H7 (cell line): ENCODE measurements around the gene ADAMTSL1. TPM values are rescaled to one million over a fixed set of nuclear protein-coding genes. Genes with fewer than 3 reads are reported as not detected.

Experiments used
- DNase-seq: peaks from one replicate; pipeline ENCODE4 v3.0.0; 2012
- H3K27me3 ChIP-seq: 2 replicates; pipeline ENCODE4 v1.6.0; 2011; ENCODE audit warnings: mild to moderate bottlenecking, low read length; ENCODE audit not compliant: control insufficient read depth, insufficient read depth
- H3K36me3 ChIP-seq: replicated peaks from 2 replicates; pipeline ENCODE4 v1.5.1; 2011; ENCODE audit warnings: low read length; ENCODE audit not compliant: control insufficient read depth, insufficient read depth
- H3K4me3 ChIP-seq: 2 replicates; pipeline ENCODE4 v1.5.1; 2011; ENCODE audit warnings: low read depth, mild to moderate bottlenecking, control low read depth, low read length, moderate library complexity; ENCODE audit not compliant: insufficient read depth
- total RNA-seq: library from RNA; depleted of rRNA; stranded (reverse); fragments of >200 nt; shearing (Covaris generic); gene quantifications from 2 replicates; pipeline ENCODE4 v1.2.3, GENCODE V29; 2014

Gene ADAMTSL1
- total RNA-seq, 1 experiment from 2014 or later: 1.8 TPM

DNA sequence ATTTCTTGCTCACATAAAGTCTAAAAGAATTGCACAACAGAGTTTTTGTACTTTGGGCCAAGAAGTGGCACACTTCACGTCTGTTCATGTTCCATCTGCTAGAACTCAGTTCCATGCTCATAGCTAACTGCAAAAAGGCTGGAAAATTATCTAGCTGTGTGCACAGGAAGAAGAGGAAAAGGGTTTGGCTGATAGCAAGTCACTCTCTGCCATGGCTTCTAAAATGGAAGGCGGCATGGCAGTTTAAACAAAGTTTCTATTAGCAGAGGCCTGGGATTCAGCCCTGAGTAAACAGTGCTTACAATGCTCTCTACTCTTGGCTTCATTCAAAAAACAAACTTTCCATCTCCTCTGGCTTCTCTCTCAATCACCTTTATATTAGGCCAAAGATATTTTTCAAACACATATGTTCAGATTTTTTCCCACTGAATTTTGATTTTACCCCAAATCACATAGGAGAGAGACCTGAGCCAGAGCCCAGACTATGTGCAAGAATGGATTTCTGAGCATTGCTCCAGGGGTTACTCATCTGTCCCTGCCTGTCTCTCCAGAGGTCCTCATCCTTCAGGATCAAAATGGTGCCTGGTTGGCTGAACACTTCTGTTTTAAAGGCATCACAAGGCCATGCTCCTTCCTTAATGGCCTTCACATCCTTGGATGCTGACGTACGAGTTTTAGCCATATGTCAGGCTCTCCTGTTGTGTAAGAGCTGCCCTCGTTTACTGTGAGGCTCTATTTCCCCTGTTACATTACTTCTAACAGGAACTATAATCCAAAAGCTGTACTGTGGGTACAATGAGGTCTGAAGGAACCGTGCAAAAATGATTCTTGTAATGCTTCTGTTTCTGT is 332.5 kb downstream of the ADAMTSL1 start:
- Histone ChIP-seq H3K36me3 (no peaks in the 10 kb centered on the region), H3K4me3 (no peak overlapping the region), H3K27me3 (no peaks in the 10 kb centered on the region)
- no peak for DNase-seq

DNA sequence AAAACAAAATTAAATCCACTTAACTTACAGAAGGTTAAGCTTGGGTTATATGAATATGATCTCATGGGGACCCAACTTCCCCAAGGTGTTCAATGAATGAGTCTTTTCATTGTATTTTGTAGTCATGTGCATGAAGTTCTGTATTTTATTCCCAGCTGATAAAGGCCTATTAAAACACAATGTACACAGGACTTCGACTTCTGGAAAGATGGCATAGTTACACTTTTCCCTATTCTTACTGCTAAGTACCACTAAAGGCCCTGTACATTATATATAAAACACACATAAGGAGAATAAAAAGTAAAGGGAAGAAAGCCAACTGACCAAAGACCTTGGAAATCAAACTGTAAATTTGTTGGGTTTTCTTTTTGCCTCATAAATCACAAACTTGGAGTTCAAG is 336.6 kb downstream of the ADAMTSL1 start:
- Histone ChIP-seq H3K27me3 (no peaks in the 10 kb centered on the region), H3K36me3 (no peaks in the 10 kb centered on the region), H3K4me3 (no peak overlapping the region)
- no peak for DNase-seq

DNA sequence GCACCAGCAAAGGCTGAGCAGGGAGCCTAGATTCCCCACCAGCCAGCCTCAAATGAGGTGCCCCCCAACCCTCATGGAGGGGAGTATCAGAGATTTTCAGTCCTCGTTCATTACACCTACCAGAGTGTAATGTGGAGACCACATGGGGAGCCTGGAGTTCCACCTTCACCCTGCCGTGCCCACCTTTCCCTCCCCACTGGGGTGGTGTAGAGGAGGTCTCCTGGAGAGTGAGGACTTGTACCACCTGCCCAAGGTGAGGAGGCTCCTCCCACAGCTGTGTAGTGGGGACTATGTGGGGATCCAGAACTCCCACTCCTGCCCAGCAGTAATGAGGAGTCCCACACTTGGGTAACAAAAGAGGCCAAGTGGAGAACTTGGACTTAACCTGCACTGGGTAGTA is 337.2 kb downstream of the ADAMTSL1 start:
- no peaks in the 10 kb centered on the region for H3K27me3 ChIP-seq
- DNase-seq: no peak

DNA sequence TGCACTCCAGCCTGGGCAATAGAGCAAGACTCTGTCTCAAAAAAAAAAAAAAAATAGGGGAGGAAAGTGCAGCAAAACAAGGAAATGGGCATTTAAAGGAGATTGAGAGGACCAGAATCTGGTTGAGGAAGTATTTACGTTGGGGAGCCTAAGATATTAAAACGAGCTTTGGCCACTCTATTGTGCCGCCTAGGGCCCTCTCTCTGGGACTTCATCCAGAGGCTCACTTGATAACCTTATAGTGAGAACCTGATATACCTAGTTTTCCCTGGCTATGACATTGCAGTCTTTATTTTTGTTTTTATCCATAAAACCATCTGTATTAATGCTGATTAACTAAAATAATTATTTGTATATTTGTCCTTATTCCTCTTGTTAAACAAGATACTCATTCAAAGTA is 345.5 kb downstream of the ADAMTSL1 start:
- DNase-seq: no peak
- no peaks in the 10 kb centered on the region for H3K27me3 ChIP-seq
- H3K36me3 ChIP-seq: no peaks in the 10 kb centered on the region
- no peak overlapping the region for H3K4me3 ChIP-seq

More for the DNA sequence above, 337.2 kb downstream of the ADAMTSL1 start:
- Histone ChIP-seq H3K36me3 (no peaks in the 10 kb centered on the region), H3K4me3 (no peak overlapping the region)

DNA sequence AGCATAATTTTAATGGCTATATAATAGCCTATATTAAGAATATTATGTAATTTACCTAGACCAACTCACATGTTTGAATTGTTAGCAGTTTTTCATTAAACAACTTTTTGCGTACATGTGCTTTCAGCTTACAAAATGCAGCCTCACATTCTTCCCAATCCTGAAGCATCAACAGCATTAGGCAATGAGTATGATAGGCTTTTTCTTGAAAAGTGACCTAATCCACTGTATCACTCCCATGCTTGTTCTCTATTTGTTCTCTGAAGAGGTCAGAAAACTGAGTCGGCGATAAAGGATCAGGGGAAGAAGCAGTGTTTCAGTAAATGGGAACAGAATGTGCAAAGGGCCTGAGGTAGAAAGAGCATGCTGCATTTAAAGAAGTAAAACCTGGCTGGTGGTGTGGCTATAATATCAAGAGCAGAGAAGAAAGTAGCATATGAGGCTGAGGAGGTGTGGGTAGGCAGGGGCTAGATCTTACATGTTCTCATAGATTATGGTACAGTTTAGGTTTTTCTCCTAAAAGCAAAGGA is 346.7 kb downstream of the ADAMTSL1 start:
- H3K27me3 ChIP-seq: no peaks in the 10 kb centered on the region
- no peak for DNase-seq
- no peak overlapping the region for H3K4me3 ChIP-seq
- no peaks in the 10 kb centered on the region for H3K36me3 ChIP-seq

DNA sequence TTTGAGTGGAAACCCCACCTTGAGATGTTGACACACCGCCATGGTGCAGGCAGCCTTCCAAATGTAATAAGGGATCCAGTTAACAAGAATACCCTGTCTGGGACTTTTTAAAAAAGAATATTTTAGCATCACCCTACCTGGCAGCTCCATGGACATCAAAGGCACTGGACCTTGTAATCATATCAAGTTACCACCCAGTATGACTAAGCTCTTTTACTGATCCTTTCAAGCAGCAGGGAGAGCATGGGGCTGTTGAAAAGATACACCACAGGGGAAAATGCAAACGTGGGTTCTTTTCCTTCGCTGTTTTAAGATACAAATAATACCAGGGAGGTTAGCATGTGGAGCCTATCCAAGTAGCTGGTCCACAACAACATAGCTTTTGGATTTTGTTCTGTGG is 347.8 kb downstream of the ADAMTSL1 start:
- no peak overlapping the region for H3K4me3 ChIP-seq
- no peaks in the 10 kb centered on the region for H3K36me3 ChIP-seq
- no peak for DNase-seq
- no peaks in the 10 kb centered on the region for H3K27me3 ChIP-seq

DNA sequence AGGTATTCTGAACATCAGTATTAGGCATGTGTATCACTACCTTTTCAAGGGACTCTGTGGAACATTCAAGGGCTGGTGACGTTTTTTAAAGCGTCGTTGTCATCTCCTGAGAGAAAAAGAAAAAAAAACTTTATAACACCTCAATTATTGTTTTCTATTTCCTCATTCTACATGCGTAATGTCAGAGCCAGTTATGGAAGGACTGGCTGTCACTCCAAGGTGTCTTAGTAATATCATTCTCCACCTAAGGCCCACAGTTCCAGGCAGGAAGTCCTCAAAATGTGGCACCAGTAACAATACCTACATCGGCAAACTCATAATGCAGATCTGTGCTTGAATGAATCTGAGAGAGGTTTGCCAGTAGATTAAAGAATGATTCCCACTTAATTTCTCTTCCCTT is 348.9 kb downstream of the ADAMTSL1 start:
- H3K4me3 ChIP-seq: no peak overlapping the region
- no peaks in the 10 kb centered on the region for H3K36me3 ChIP-seq
- H3K27me3 ChIP-seq: no peaks in the 10 kb centered on the region
- DNase-seq: no peak

DNA sequence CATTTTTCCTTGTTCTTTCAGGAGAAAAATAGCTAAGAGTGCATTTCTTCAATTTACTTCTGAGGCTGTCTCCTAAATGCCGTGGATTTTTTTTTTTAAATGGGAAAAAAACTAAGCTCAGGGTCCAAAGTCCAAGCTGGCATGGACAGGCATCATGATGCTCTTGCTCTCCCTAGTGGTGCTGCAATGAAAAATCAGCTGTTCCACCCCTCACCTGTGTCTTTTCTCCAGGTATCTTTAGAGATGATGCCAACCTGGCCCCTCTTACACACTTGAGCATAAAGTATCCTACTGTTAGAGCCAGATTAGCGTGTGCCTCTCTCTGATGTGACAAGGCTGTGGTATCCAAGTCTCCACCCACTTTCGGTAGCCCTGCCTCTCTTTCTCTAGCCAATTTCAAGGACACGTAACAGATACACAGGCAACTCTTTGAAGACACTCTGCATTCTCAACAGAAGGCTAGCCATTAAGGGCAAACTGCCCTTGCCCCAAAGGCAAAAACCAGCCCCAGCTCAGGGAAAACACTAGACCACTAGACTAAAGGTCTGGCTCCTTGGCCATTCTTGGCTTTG is 350.2 kb downstream of the ADAMTSL1 start:
- Histone ChIP-seq H3K4me3 (no peak overlapping the region), H3K27me3 (no peaks in the 10 kb centered on the region), H3K36me3 (no peaks in the 10 kb centered on the region)
- DNase-seq: peak; percentile 13

DNA sequence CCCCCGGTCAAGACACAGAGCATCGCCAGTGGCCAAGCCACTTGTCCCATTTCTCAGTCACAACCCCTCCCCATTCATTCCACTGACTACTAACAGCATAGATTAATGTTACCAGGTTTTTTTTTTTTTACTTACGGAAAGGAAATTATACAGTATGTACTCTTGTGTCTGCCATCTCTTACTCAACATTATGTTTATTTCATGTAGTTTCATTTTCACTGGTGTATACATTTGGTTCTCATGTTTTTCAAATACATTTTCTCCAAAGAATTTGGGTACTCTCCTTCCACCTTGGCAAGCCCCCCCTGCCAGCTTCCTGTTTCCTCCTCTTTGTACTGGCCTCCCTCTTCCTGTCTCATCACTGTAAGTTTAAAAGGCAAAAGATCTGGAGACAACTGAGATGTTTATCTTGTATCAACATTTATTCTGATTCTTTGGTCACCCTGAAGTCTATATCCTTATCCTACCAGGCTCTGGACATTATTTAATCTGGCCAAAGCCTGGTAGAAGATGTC is 351.8 kb downstream of the ADAMTSL1 start:
- no peaks in the 10 kb centered on the region for H3K27me3 ChIP-seq
- DNase-seq: no peak
- no peak overlapping the region for H3K4me3 ChIP-seq
- H3K36me3 ChIP-seq: no peaks in the 10 kb centered on the region

DNA sequence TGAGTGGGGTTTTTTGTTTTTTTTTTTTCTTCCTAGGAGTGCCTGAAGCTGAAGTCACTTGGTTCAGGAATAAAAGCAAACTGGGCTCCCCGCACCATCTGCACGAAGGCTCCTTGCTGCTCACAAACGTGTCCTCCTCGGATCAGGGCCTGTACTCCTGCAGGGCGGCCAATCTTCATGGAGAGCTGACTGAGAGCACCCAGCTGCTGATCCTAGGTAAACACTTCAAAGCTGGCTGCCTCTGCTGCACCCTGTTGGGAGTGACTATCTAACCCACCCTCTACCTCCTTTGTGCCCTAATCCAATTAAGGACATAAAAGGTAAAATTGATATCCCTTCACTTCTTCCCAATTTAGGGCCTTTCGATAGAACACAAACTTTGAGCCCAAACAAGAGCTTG is 352.3 kb downstream of the ADAMTSL1 start:
- Histone ChIP-seq H3K4me3 (no peak overlapping the region), H3K36me3 (no peaks in the 10 kb centered on the region), H3K27me3 (no peaks in the 10 kb centered on the region)
- DNase-seq: no peak

DNA sequence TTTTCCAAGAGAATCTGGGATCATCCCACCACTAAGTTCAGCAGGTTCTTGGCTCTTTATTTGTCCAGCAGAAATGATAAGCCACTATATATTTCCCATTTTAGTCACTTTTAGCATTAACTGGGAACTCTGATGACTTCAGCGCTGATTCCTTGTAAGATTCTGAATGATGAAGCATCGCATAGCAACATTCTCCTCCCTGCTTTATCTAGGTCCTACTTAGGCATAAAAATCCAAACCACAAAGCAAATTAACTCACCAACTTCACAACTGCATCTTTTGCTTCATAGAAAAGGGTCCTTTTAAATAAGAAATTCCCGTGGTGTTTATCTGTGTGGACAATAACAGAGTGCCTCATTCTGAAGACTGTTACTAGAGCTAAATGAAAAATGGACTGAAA is 355.1 kb downstream of the ADAMTSL1 start:
- DNase-seq: no peak
- Histone ChIP-seq H3K36me3 (no peaks in the 10 kb centered on the region), H3K27me3 (no peaks in the 10 kb centered on the region), H3K4me3 (no peak overlapping the region)

DNA sequence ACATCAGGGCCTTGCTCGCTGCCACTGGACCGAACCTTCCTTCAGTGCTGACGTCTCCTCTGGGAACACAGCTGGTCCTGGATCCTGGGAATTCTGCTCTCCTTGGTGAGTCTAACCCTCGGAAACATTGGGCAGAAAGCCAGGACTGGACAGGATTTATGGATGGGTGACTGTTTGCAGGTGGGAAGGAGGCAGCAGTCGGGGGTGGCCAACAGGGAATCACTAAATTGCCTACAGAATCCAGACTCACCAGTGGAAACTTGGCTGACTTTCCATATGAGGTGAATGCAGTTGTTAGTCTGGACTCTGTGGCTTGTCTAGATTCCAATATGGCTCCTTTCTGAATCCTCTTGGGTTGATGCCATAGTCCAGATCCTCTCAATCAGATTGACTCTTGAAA is 355.9 kb downstream of the ADAMTSL1 start:
- no peak for DNase-seq
- Histone ChIP-seq H3K27me3 (no peaks in the 10 kb centered on the region), H3K4me3 (no peak overlapping the region), H3K36me3 (no peaks in the 10 kb centered on the region)

DNA sequence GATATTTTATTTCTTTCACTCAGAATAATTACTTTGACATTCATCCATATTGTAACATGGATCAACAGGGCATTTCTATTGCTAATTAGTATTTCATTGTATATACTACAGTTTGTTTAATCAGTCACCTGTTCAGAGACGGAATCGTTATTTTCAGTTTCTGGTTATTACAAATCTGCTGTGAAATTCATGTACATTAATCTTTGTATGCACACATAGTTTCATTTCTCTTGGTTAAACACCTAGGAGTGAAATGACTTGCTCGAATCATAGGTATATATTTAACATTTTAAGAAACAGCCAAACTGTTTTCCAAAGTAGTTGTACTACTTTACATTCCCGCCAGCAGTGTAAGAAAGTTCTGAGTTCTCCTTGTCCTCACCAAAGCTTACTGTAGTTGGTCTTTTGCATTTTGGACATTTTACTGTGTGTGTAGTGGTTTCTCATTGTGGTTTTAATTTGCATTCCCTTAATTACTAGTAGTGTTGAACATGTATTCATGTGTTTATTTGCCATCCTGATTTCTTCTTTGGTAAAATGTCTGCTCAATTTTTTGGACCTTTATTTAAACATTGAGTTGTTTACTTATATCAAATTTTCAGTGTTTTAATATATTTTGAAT is 360.9 kb downstream of the ADAMTSL1 start:
- Histone ChIP-seq H3K27me3 (no peaks in the 10 kb centered on the region), H3K36me3 (no peaks in the 10 kb centered on the region), H3K4me3 (no peak overlapping the region)
- DNase-seq: no peak

DNA sequence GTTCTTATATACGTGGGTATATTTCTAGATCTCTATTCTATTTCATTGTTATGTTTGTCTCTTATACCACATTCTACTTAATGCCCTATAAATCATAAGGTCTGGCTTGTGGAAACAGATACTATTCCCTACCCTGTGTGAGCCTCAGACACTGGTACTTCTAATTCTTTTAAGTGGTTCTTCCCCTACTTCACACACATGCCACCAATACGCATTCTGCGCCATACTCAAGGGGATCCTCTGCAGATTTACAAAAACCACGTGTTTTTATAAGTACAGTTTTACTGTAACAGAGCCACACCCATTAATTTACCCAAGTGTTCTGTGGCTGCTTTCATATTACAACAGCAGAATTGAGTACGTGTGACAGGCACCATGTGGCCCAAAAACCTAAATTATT is 363.4 kb downstream of the ADAMTSL1 start:
- no peak overlapping the region for H3K4me3 ChIP-seq
- no peaks in the 10 kb centered on the region for H3K36me3 ChIP-seq
- no peak for DNase-seq
- no peaks in the 10 kb centered on the region for H3K27me3 ChIP-seq
